K562 (cell line): ENCODE results near the gene ASIC1. TPM values are rescaled to one million over a fixed set of nuclear protein-coding genes. Genes with fewer than 3 reads are reported as not detected.

Experiments
- ATAC-seq: fragments of 200-7000 bp; cut with Tn5 transposase; 3 replicates; pipeline ENCODE4 v1.9.1; 2020; ENCODE audit warnings: moderate library complexity
- BruUV-seq: library from RNA; stranded (reverse); fragments of 400-500 nt; replicated peaks from 2 replicates; lab custom pipeline; 2021; lab: Mats Ljungman, UMichigan
- CTCF ChIA-PET: fragments of 300-600 bp; formaldehyde crosslinking; extraction: SDS; loops from one replicate; lab custom pipeline; 2021; ENCODE audit warnings: low intra/inter-chr PET ratio; lab: Yijun Ruan, JAX
- POLR2A ChIA-PET: fragments of 300-600, 350-650 bp; sonication (Branson Sonifier 250); formaldehyde crosslinking; extraction: SDS; loops from one replicate; lab custom pipeline; 2021; ENCODE audit warnings: antibody characterized with exemption, inconsistent platforms; lab: Yijun Ruan, JAX
- DNase-seq, 4 experiments: peaks; one replicate each; pipeline versions ENCODE4 v3.0.0 to v3.0.0-alpha.2; 2011 to 2018; ENCODE audit warnings: low spot score in 3 of 4, mixed read lengths in 3 of 4; ENCODE audit errors: extremely low read depth in 1 of 4
- FAIRE-seq: peaks from 2 replicates; lab custom pipeline; 2011; peaks lifted over from hg19 to GRCh38; lab: Jason Lieb, UNC
- H2AFZ ChIP-seq: 2 replicates; pipeline ENCODE4 v1.6.0; 2011; ENCODE audit warnings: low read depth, low read length, control low read depth, inconsistent platforms
- H3K27ac ChIP-seq: fragments of 200-600 bp; 3 replicates; pipeline ENCODE4 v1.8.0; 2011; ENCODE audit warnings: low read depth, mild to moderate bottlenecking, control low read depth, inconsistent platforms, low read length, moderate library complexity, mixed read lengths; ENCODE audit errors: extremely low read depth
- H3K27me3 ChIP-seq, 2 experiments: fragments of 300-600 bp in 1 of 2; 2 replicates in 1 of 2; 3 replicates in 1 of 2; pipeline versions ENCODE4 v1.6.0 to v1.8.0; 2011; ENCODE audit warnings: inconsistent platforms in 2 of 2, low read length in 2 of 2, mild to moderate bottlenecking in 1 of 2, mixed read lengths in 1 of 2, moderate library complexity in 1 of 2; ENCODE audit not compliant: control insufficient read depth in 2 of 2, insufficient read depth in 2 of 2
- H3K36me3 ChIP-seq: fragments of 300-600 bp; 3 replicates; pipeline ENCODE4 v1.8.0; 2011; ENCODE audit warnings: mild to moderate bottlenecking, low read length, inconsistent platforms; ENCODE audit not compliant: control insufficient read depth, insufficient read depth
- H3K4me1 ChIP-seq, 2 experiments: fragments of 200-600 bp in 1 of 2; replicated peaks in 1 of 2; 2 replicates in 1 of 2; 3 replicates in 1 of 2; pipeline versions ENCODE4 v1.5.1 to v1.8.0; 2011; ENCODE audit warnings: inconsistent platforms in 2 of 2, low read length in 2 of 2, mild to moderate bottlenecking in 1 of 2, mixed read lengths in 1 of 2, moderate library complexity in 1 of 2; ENCODE audit not compliant: control insufficient read depth in 2 of 2, insufficient read depth in 2 of 2
- H3K4me2 ChIP-seq: 2 replicates; pipeline ENCODE4 v1.6.1; 2011; ENCODE audit warnings: low read length, control low read depth, inconsistent platforms, mixed read lengths; ENCODE audit not compliant: insufficient read depth
- H3K4me3 ChIP-seq: fragments of 200-600 bp; sonication (generic), shearing (Covaris generic); 2 replicates; pipeline ENCODE4 v1.5.1; 2016; ENCODE audit warnings: control low read depth, inconsistent platforms
- H3K79me2 ChIP-seq: fragments of 200-600 bp; 3 replicates; pipeline ENCODE4 v1.8.0; 2011; ENCODE audit warnings: low read length, inconsistent platforms; ENCODE audit not compliant: control insufficient read depth, insufficient read depth
- H3K9ac ChIP-seq, 2 experiments: 2 replicates each; pipeline versions ENCODE4 v1.6.0 to v1.6.1; 2011; ENCODE audit warnings: low read depth in 2 of 2, low read length in 2 of 2, control low read depth in 1 of 2, inconsistent platforms in 1 of 2, mild to moderate bottlenecking in 1 of 2, mixed read lengths in 1 of 2; ENCODE audit not compliant: insufficient read depth in 1 of 2
- H3K9me1 ChIP-seq: one replicate; pipeline ENCODE4 v1.6.0; 2011; ENCODE audit warnings: inconsistent platforms, mild to moderate bottlenecking, low read length, moderate library complexity; ENCODE audit not compliant: control insufficient read depth, insufficient read depth
- H3K9me3 ChIP-seq: replicated peaks from 2 replicates; pipeline ENCODE4 v1.5.1; 2011; ENCODE audit warnings: low read depth, low read length, inconsistent platforms; ENCODE audit not compliant: control insufficient read depth, insufficient read depth
- H4K20me1 ChIP-seq: replicated peaks from 2 replicates; pipeline ENCODE4 v1.6.1; 2011; ENCODE audit warnings: low read length, inconsistent platforms, mixed read lengths; ENCODE audit not compliant: control insufficient read depth, insufficient read depth
- CHCHD3 ChIP-seq: fragments of 250-450 bp; sonication (Bioruptor Pico); IDR thresholded peaks from 2 replicates; pipeline ENCODE4 v2.1.2; 2022; ENCODE audit warnings: mild to moderate bottlenecking
- ETV5 ChIP-seq: sonication (generic); formaldehyde crosslinking; IDR thresholded peaks from 2 replicates; pipeline ENCODE4 v1.4.0; 2020; ENCODE audit warnings: low read depth, mild to moderate bottlenecking, missing genetic modification reagents
- KDM2B ChIP-seq: fragments of 250-450 bp; sonication (Bioruptor Pico); IDR thresholded peaks from 2 replicates; pipeline ENCODE4 v1.8.0; 2021; ENCODE audit warnings: mild to moderate bottlenecking, moderate library complexity
- KDM4B ChIP-seq, 2 experiments: fragments of 450-650 bp in 1 of 2; sonication (generic) in 1 of 2; IDR thresholded peaks; 2 replicates each; pipeline ENCODE4 v1.6.1; 2016 to 2017; ENCODE audit warnings: borderline replicate concordance in 2 of 2, antibody characterized with exemption in 1 of 2, low read depth in 1 of 2, mild to moderate bottlenecking in 1 of 2
- MCM7 ChIP-seq, 2 experiments: fragments of 450-650 bp; IDR thresholded peaks; 2 replicates each; pipeline ENCODE4 v1.6.1; 2016 to 2018
- MTA3 ChIP-seq: fragments of 450-650 bp; formaldehyde crosslinking; IDR thresholded peaks from 2 replicates; pipeline ENCODE4 v1.6.1; 2017; ENCODE audit warnings: mild to moderate bottlenecking, borderline replicate concordance
- NCOA4 ChIP-seq: fragments of 450-650 bp; IDR thresholded peaks from 2 replicates; pipeline ENCODE4 v1.6.1; 2018; ENCODE audit warnings: mild to moderate bottlenecking; ENCODE audit not compliant: partially characterized antibody
- ZNF41 ChIP-seq: fragments of 250-450 bp; sonication (Bioruptor Pico); conservative IDR thresholded peaks from 2 replicates; pipeline ENCODE4 v1.4.0; 2020; ENCODE audit warnings: mild to moderate bottlenecking
- WGBS: fragments of 100-300 bp; shearing (Covaris generic); methylation state at CpG from one replicate; pipeline ENCODE4 v1.1.6; 2016; ENCODE audit warnings: low coverage, mixed read lengths; ENCODE audit not compliant: insufficient coverage; ENCODE audit errors: missing lambda C conversion rate; 5-methylcytosine and 5-hydroxymethylcytosine counted together
- in situ Hi-C: fragments of 300-500 bp; cut with MboI; formaldehyde crosslinking; loops from 4 replicates; pipeline ENCODE4 v1.15.0; 2018; ENCODE audit warnings: inconsistent platforms, mixed read lengths
- intact Hi-C: fragments of 100-400 bp; cut with micrococcal nuclease; formaldehyde crosslinking; loops from 2 replicates; pipeline ENCODE4 v1.14.2; 2022
- polyA plus RNA-seq, 8 experiments: library from polyadenylated mRNA; depleted of rRNA in 4 of 8; stranded (reverse) in 5 of 8; unstranded in 3 of 8; fragments of >200 nt; fragmentation: Nextera tagmentation in 2 of 8; fragmentation: Illumina TruSeq in 1 of 8; extraction: Ambion mirVana in 2 of 8; extraction: Trizol in 1 of 8; gene quantifications; 2 replicates each; pipeline versions ENCODE4 v1.2.1 to v1.2.3, GENCODE V29; 2011 to 2014; ENCODE audit warnings: inconsistent platforms in 1 of 8, missing spikeins in 1 of 8
- total RNA-seq, 7 experiments: library from RNA; depleted of rRNA in 6 of 7; stranded (reverse); fragments of >200 nt in 6 of 7; fragmentation: Illumina TruSeq in 2 of 7; extraction: Trizol in 2 of 7; gene quantifications; 2 replicates each; pipeline versions ENCODE4 v1.2.1 to v1.2.3, GENCODE V29; 2011 to 2021; ENCODE audit warnings: low replicate concordance in 1 of 7

Gene ASIC1
- total and polyA plus RNA-seq, 9 of the 15 experiments (the other 6 are each of a cell fraction or from before 2014, with no cell fraction given) = 0.01 to 1.7 (median 0.45) TPM

DNA sequence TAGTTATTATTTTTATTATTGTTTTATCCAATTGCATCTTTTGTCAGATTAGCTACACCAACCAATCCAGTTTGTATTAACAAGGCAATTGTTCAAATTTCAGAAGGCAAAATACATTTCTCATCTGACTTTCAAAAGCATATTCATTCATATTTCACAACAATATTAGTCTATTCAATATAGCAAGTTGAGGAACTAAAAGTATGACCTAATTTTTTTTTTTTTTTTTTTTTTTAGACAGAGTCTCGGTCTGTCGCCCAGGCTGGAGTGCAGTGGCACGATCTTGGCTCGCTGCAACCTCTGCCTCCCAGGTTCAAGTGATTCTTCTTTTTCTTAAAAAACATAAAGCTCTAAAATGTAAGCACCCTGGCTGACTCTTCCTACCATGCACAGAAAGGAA is 71.9 kb downstream of the ASIC1 start:
- intact Hi-C loops = no loop called here
- Histone ChIP-seq H3K9me3 (no peaks in the 10 kb centered on the region), H3K4me1 (no peaks in the 10 kb centered on the region), H3K27me3 (no peaks in the 10 kb centered on the region), H4K20me1 (no peaks in the 10 kb centered on the region), H3K36me3 (peaks cover 60% of the 10 kb centered on the region), H3K9me1 (no peaks in the 10 kb centered on the region), H3K4me2 (no peak overlapping the region), H3K79me2 (no peaks in the 10 kb centered on the region), H3K27ac (no peak overlapping the region), H3K4me3 (no peak overlapping the region), H3K9ac (no peak overlapping the region), H2AFZ (no peak overlapping the region)
- ChIA-PET POLR2A (interaction anchor here (0.5 to 2.5 kb wide), 7 partner anchors 10 to 67 kb away, joined by 3 to 15 read pairs (median 4); partner anchors contain the start of genes CERS5 and COX14), CTCF (no interaction called here)
- DNase-seq (no peak), ATAC-seq (no peak), FAIRE-seq (no peak)
- WGBS = 100% methylated on average over 4 of the region's 4 CpGs
- BruUV-seq = no TSS peak
- TF ChIP-seq ZNF41 = no peak
- TF ChIP-seq NCOA4 = no peak
- no peak for TF ChIP-seq CHCHD3 (CRISPR knock-in tag)
- no peak for TF ChIP-seq MTA3
- no peak for TF ChIP-seq KDM2B (CRISPR knock-in tag)
- TF ChIP-seq MCM7 (IDR thresholded peaks at IDR 0.05) = no peak
- no peak for TF ChIP-seq ETV5 (CRISPR knock-in tag)
- no peak for TF ChIP-seq KDM4B (IDR thresholded peaks at IDR 0.05; ENCODE audit: borderline replicate concordance in 2 of 2, low read depth in 1 of 2)
- in situ Hi-C loops = no loop called here
